NCI-H146 (cell line): Measurements from ENCODE around the gene KCNQ4.

Experiments
- DNase-seq: peaks from one replicate; lab custom pipeline; 2025; lab: John Stamatoyannopoulos, UW

KCNQ4 gene

DNA sequence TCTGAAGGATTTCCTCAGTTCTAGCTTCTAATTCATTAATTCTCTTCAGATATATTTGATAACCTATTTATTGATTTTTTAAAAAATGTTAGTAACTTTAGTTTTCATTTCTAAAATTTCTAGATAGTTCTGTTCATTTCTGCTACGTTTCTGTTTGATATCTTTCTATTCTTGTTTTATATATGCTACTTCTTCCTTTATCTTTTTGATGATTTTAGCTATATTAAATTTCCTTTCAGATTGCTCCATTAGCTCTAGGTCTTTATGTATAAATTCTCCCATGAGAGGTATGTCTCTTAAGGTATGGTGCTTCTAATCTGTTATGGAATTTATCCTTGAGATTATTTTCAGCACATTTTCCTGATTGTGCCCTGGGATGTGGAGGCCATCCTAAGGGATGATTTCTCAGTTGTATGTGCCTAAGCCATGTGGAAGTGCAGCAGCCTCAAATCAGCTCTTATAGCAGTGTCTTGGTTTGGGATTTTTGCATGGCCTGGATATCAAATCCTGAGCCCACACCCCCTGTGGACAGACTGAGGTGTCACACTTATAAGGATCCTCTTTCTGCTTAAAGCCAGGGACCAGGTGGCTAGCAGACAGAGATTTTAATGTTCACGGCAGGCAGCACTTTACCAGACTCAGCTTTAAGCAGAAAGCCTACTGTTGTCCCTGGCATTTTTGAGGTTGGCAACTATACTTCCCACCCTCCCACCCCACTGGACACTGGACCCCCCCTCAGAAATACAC is 6.2 kb upstream of the KCNQ4 start:
- no peak for DNase-seq

DNA sequence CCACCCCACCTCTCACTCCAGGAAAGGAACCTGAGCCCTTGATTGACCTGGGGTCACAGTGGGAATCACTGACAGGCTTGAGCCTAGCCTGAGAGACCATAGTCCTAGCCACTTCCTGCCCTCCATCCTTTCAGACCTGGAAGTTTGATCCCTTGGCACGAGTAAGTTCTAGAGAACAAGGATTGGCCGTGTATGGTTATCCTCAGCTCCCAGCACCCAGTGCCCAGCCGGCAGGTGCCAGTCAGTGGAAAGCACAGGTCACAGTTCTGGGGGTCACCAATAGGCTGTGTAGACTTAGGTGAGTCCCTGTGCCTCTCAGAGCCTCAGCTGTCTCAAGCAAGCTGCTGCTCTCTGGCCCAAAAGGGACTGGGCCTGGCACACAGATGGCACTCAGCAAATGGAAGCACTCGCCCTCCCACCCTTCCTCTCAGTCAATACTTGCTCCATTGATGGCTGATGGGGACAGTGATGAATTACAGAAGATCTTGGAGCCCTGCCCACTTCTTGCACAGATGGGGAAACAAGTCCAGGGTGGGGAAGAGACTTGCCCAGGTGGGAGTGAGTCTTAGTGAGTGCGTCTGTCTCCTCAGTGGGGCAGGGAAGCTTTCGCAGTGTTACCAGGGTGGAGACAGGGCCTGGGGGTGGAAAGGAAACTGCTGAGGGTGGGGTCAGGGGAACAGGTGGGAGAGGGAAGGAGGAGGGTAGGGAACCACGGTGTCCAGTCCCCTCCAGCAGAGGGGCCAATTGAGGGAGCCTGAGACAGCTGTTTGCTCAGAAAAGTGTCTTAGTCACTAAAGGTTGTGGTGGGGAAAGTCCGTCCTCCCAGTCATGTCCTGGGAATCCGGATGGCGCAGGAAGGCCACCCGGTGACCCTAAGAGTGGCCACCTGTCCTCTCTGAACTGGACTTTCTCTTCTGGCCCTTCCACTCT is 2.6 kb upstream of the KCNQ4 start:
- no peak for DNase-seq

DNA sequence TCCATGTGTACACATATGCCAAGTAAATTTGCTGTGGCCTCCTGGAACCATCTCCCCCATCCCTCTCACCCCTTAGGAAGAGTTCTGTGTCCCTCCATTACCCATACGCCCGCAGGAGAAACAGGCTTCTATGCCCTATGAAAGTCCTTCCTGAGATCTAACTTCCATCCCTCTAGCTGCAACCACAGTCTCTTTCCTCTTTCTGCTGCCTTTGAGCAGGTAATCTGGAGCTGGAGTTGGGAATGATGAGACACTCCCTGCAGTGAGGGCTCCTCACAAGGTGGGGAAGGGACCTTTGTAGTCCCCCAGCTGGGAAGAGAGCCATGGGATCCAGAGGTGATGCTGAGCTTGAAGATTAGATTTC is 2.0 kb upstream of the KCNQ4 start:
- no peak for DNase-seq

DNA sequence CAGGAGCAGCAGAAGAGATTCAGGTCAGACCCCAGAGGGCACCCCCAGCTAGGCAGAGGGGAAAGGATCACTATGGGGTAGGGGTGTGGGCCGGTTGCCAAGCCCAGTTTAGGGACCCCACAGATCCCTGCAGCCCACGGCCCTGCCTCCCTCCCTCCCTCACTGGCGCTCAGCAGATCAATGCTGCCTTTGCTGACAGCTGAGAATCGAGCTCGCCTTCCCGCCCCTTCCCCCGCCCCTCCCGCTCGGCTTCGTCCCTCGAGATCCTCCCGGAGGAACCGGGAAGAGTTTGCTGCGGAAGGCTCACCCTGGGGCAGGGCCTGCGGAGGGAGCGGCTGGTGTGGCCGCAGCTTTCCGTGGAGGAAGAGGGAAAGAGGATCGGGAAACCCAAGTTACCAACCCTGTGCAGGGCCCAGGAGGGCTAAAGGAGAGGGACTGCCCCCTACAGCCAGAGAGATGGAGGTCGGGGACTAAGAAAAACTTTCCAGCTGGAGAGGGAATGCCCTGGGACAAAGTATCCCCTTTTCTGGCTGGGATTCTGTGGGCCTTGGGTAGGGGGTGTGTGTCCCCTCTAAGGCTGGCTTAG is 1.1 kb upstream of the KCNQ4 start:
- no peak for DNase-seq

DNA sequence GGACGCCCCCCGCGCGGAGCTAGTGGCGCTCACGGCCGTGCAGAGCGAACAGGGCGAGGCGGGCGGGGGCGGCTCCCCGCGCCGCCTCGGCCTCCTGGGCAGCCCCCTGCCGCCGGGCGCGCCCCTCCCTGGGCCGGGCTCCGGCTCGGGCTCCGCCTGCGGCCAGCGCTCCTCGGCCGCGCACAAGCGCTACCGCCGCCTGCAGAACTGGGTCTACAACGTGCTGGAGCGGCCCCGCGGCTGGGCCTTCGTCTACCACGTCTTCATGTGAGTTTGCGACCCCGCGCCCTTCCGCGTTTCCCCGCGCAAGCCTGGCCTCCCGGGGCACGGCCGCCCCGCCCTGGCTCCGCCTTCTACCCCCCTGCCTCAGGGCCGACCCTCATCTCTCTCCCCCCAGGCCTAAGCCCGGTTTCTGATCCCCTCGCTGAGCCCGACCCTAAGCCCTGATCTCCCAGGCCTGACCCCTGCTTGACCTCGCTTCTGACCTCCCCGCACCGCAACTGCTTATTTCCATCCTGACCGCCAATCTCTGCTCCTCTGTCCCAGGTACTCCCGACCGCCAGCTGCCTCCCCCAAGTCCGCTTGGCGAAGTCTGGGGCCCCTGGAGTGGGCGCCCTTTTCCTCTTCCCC is 669 bp downstream of the KCNQ4 start:
- DNase-seq, result peak; percentile 15

DNA sequence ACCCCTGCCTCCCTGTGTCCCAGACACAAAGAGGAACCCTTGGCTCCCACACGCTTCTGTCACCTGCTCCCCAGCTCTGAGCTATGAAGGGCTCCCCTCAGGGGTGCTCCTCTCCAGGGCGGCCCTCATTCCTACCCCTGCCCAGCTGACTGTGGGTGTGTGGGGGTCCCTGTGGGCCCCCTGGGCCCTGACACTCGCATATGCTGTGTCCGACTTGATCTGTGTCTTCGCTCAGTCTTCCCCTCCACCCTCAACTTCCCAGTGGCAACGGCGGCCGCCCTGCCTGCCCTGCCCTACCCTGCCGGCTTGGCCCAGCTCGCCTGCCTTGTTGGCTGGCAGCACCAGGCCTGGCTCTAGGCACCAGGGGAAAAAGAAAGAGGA is 1.2 kb downstream of the KCNQ4 start:
- no peak for DNase-seq

DNA sequence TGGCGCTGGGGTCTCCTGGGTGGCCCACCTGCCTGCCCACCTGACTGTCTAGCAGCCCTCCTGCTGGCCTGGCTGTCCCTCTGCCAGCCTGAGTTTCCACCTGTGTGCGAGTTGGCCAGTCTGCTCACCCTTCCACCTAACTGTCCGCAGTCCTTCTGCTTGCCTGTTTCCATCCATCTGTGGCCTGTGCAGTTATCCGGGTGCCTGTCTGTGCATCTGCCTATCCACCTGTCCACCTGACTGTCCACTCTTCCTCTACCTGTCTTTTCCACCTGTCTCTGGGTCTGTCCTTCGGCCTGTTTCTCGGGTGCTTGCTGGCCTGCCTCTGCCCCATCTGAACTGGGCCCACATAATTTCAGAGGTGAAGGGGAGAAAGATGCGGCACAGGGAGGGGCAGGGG is 1.9 kb downstream of the KCNQ4 start:
- no peak for DNase-seq

DNA sequence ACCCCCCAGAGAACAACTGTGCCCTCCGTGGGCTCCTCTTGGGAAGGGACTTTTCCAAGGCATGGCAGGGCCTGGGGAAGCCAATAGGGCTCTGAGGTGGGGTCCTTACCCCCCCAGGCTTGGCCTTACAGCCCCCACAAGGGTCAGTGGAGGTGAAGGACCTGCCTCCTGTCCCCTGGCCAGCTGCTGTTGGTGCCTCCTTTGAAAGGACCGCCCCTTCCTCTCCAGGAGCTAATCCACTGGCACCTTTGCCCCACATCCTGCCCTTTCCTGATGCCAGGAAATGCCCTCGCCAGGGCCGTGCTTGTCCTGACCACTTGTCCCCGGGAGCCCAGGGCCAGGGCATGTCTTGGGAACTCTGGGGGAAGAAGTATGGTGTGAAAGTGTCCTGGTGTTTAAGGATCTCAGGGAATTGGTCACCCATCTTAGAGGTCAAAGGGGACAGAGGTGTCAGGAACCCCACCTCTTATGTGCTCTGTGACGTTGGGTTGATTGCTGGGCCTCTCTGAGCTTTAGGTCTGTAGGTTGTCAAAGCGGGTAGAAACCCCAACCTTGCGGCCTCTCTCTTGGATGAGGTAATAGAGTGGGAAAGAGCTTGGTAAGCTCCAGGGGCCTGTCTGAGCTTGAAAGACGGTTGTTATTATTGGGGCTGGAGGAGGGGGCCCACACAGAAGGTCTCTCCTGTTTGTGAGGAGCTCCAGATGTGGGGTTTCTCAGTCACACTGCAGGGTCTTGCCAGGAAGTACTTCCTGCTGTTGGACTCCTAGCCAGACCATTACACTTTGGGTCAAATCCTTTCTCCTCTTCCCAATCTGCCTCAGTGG is 2.8 kb downstream of the KCNQ4 start:
- DNase-seq, result no peak

DNA sequence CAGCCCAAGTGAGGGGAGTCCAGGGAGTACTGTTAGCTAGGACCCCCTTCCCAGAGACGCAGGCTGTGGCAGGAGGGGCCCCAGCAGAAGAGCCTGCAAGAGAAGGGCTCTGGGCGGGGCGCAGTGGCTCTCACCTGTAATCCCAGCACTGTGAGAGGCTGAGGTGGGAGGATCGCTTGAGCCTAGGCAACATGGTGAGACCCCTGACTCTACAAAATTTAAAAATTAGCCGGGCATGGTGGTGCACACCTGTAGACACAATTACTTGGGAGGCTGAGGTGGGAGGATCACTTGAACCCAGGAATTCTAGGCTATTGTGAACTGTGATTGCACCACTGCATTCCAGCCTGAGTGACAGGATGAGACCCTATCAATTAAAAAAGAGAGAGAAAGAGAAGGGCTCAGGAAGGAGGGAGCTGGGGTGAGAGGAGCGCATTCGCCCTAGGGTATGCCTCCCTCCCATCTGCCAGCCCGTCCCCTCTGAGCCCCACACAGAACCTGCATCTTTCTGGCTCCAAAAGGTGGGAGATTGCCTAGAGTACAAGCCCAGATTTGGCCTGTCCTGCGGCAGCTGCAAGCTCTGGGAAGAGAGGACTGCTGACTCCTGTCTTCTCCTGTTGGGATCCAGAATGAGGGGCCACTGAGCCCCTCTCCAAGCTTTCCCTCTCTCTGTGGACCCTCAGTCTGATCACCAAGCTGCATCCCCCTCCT is 3.6 kb downstream of the KCNQ4 start:
- no peak for DNase-seq

DNA sequence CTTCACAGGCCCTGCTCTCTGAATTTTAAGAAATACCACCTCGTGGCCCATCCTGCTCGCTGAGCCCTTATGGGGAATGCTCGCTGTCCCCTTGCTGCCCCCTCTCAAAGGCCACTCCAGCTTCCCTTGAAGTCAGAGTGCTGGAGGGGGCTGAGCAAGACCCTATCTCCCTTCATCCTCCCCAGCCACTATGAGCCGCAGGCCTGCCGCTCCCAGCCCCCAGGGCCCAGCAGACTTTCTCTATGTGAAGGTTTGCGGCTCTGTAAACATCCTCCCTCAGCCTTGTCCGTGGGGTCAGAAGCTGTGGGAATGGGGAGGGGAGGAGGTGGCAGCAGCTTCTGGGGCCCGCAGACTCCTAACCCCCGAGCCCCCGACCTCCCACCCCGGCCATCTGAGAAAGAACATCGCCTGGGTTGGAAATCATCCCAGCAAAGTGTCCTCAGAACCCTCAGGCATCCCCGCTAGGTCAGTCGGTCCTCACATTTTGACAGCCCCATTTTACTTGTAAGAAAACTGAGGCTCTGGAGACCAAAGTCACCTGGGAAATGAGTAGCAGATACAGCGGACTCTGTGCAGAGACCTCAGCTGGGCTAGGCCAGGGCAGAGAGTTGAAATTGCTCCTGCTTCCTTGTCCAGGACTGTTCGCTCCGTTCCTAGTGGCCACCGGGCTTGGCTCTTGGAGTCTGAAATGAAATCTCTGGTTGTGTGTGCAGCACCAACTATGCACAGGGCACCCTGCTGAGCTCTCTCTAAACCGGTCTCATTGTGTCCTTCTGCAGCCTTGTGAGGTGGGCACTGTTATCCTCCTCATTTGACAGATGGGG is 4.4 kb downstream of the KCNQ4 start:
- DNase-seq, result no peak

DNA sequence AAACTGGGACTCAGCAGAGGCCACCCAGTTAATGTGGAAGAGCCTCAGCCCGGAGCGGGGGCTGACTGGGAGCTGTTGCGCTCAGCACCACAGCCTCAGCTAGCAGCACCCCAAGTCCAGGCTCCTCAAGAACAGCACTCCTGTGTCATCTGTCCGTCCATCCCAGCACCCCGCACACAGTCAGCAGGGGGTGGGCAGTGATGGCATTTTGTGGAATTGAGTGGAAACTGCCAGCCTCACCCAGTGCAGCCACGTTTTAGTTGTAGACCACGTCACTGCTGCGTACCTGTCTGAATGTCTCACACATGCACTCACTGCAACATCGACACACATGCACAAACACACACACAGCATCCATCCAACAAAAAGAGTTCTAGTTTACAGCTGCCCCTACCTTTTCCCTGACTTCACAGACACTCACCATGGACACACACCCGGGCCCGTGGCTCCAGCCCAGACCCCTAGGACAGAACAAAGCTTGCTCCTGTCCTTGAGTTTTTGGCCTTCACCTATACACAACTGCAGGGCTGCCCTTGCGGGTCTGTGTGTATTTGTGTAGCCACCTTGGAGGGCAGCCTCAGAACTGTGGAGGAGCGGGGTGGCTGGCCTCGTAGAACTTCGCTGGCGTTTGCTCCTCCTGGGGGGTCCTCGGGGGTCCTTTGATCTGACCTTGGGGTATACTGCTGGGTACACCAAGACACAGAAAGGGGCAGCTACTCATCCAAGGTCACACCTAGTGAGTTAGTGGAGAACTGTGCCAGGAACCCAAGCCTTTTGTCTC is 5.2 kb downstream of the KCNQ4 start:
- DNase-seq, result no peak

DNA sequence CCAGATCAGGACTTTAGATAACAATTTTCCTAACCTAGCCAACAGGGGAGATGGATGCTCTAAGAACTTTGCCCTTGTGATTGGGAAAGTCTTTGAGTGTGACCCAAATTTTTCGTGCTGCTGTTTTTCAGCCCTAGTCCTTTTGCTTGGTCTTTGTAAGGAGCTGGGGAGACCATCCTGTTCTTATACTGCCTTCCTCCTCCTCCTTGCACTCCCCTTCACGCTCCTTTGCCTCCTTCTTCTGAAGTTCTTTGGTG is 5.7 kb downstream of the KCNQ4 start:
- DNase-seq, result no peak

DNA sequence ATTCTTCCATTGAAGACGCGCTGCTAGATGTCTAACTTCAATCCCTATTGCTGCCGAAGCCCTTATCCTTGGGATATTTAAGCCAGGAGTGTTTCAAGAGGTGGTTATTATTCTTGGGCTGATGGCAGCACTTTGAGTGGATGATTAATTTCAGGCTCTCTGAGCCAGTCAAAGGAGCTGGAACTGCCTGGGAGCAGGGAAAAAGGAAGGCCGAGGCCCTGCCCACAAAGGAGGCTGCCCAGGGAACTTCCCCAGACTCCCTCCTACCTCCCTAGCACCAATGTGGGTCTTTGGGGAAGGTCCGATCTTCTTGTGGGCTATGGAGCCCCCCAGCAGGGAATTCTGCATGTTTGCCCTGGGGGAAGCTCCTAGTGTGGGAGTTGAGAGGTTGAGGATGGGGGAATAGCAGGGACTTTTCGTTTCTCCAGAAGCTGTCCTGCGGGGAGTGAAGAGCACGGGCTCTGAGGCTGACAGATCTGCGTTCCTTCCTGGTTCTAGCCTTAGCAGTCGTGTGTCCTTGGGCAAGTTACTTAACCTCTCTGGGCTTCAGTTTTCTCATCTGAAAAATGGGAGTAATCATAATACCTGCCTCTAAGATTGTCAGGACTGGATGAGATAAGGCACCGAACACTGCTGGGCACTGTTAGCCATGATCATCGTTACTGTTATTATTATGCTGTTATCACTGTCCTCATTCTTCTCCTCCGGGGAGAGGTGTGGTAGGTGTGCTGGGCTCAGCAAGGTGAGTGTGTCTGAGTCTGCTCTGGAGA is 6.3 kb downstream of the KCNQ4 start:
- DNase-seq, result no peak

DNA sequence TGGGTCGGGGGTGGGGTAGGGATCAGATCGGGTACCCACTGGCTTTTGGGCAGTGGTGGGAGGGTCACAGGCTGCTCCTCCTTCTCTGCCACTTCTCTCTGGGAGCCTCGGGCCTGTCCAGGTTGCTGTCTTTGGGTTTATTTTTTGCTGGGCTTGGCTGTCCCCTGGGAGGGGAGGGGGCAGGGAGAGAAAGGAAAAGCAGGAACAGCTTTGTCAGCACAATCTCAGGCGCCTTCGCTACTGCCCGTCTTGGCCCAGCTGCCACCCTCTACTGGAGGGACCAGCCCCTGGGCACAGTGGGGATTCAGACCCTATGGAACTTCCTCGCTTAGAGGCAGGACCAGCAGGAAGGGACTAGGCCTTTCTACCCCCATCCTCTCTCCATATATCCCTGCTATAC is 8.4 kb downstream of the KCNQ4 start:
- no peak for DNase-seq

DNA sequence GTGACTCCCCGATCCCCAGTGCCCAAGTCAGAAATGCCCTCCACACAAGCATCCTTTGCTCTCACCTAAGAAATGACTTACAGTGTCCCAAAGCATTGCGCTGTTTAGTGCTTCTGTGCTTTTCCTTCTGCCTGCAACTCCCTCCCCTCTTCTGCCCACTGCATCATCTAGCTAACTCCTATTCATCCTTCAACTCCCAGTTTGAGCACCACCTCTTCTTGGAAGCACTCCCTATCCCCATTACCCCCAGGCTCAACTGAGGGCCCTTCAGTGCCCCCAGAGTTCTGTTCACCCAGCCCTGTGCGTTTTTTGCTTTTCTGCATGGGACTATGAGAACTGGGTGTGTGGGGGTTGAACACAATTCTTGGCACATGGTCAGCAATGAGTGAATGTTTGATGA is 10.0 kb downstream of the KCNQ4 start:
- DNase-seq, result no peak

DNA sequence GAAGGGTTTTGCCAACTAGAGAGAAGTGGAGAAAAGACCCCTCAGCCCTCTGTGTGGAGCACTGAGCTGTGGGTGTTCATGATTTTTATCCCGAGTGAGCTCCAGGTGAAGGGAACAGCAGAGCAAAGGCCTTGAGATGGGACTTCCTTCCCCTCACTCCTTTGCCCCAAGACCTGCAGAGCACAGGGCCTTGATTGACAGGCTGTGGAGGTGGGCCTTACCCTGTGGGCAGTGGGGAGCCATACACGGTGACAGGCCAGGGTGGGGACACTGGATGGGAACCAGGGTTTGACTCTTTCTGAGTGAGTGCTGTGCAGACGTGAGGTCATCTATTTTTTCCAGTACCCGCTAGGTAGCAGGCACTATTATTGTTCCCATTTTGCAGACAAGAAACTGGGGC is 10.5 kb downstream of the KCNQ4 start:
- DNase-seq, result no peak

DNA sequence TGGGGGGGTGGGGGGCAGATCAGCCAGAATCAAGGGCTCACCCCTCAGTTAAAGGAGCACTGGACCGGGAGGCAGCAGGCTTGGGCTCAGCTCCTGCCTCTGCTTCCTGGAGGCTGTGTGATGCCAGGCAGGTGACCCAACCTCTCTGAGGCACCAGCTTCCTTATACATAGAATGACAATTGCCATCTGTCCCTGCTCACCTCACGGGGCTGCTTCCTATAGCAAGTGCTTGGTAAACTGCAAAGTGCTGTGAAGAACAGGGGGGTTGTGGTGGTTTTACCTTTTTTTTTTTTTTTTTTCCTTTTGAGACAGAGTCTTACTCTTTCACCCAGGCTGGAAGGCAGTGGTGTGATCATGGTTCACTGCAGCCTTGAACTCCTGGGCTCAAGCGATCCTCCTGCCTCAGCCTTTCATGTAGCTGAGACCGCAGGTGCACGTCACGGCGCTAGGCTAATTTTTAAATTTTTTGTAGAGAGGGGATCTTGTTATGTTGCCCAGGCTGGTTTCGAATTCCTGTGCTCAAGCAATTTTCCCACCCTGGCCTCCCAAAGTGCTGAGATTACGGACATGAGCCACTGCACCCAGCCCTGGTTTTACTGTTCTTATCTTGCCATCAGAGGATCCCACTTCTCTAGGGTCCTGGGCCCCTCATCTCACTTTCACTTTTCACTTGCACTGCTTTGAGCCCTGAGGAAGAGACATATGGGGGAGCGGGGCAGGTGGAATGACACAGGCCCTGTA is 11.6 kb downstream of the KCNQ4 start:
- DNase-seq, result no peak
